MM.1S (cell line): Measurements from ENCODE around the gene GIMAP4.

Experiments used
- DNase-seq: peaks from one replicate; pipeline ENCODE4 v3.0.0-alpha.2; 2015
- H2AFZ ChIP-seq: fragments of 300-600 bp; sonication (generic); 2 replicates; pipeline ENCODE4 v1.6.0; 2016; ENCODE audit warnings: antibody characterized with exemption, low read length
- H3F3A ChIP-seq: fragments of 300-600 bp; sonication (generic); 2 replicates; pipeline ENCODE4 v1.6.1; 2016; ENCODE audit warnings: mild to moderate bottlenecking, antibody characterized with exemption, low read length, moderate library complexity, mixed read lengths; ENCODE audit not compliant: insufficient read depth
- H3K27ac ChIP-seq: fragments of 300-600 bp; sonication (generic); 2 replicates; pipeline ENCODE4 v1.5.1; 2016; ENCODE audit warnings: mild to moderate bottlenecking, low read length
- H3K27me3 ChIP-seq: fragments of 300-600 bp; sonication (generic); replicated peaks from 2 replicates; pipeline ENCODE4 v1.6.0; 2016; ENCODE audit warnings: low read length; ENCODE audit not compliant: insufficient read depth
- H3K36me3 ChIP-seq: fragments of 300-600 bp; sonication (generic); replicated peaks from 2 replicates; pipeline ENCODE4 v1.6.1; 2016; ENCODE audit warnings: mild to moderate bottlenecking, low read length, mixed read lengths; ENCODE audit not compliant: insufficient read depth
- H3K4me1 ChIP-seq: fragments of 300-600 bp; sonication (generic); 2 replicates; pipeline ENCODE4 v1.6.1; 2016; ENCODE audit warnings: low read length, mixed read lengths
- H3K4me2 ChIP-seq: fragments of 300-600 bp; sonication (generic); 2 replicates; pipeline ENCODE4 v1.6.0; 2016; ENCODE audit warnings: low read depth, low read length
- H3K4me3 ChIP-seq: fragments of 300-600 bp; sonication (generic); 2 replicates; pipeline ENCODE4 v1.5.1; 2016; ENCODE audit warnings: low read length, mixed read lengths
- H3K79me2 ChIP-seq: fragments of 300-600 bp; sonication (generic); 2 replicates; pipeline ENCODE4 v1.6.1; 2016; ENCODE audit warnings: mixed run types, low read length, mixed read lengths
- H3K9ac ChIP-seq: fragments of 300-600 bp; sonication (generic); 2 replicates; pipeline ENCODE4 v1.6.1; 2016; ENCODE audit warnings: low read length, mixed read lengths
- H3K9me2 ChIP-seq: fragments of 300-600 bp; sonication (generic); replicated peaks from 2 replicates; pipeline ENCODE4 v1.6.1; 2016; ENCODE audit warnings: mild to moderate bottlenecking, low read length, mixed read lengths; ENCODE audit not compliant: insufficient read depth
- H3K9me3 ChIP-seq: fragments of 300-600 bp; sonication (generic); replicated peaks from 2 replicates; pipeline ENCODE4 v1.6.1; 2016; ENCODE audit warnings: mild to moderate bottlenecking, low read length, mixed read lengths; ENCODE audit not compliant: insufficient read depth
- H4K20me1 ChIP-seq: fragments of 300-600 bp; sonication (generic); 2 replicates; pipeline ENCODE4 v1.6.1; 2016; ENCODE audit warnings: mild to moderate bottlenecking, low read length, moderate library complexity, mixed read lengths; ENCODE audit not compliant: insufficient read depth
- CTCF ChIP-seq: fragments of 300-600 bp; sonication (generic); IDR thresholded peaks from 2 replicates; pipeline ENCODE4 v1.5.1; 2016; ENCODE audit warnings: antibody characterized with exemption, low read length, mixed read lengths
- EZH2 ChIP-seq: fragments of 300-600 bp; sonication (generic); optimal IDR thresholded peaks from 2 replicates; pipeline ENCODE3; 2017; ENCODE audit warnings: low read depth, mild to moderate bottlenecking, antibody characterized with exemption, low read length, mixed read lengths
- EZH2phosphoT487 ChIP-seq: fragments of 300-600 bp; sonication (generic); IDR thresholded peaks from 2 replicates; pipeline ENCODE4 v1.6.1; 2018; ENCODE audit warnings: antibody characterized with exemption, low read length

GIMAP4 gene

GRCh38 chr7:150580638-150581394 lies 13.6 kb downstream of the GIMAP4 start:
- no peaks in the 10 kb centered on the region for H3K9me2 ChIP-seq
- H3K4me3 ChIP-seq: no peak overlapping the region
- no peaks in the 10 kb centered on the region for H3F3A ChIP-seq
- H3K79me2 ChIP-seq: no peaks in the 10 kb centered on the region
- H3K9me3 ChIP-seq: no peaks in the 10 kb centered on the region
- DNase-seq: no peak
- H3K4me2 ChIP-seq: no peak overlapping the region
- no peaks in the 10 kb centered on the region for H4K20me1 ChIP-seq
- no peak overlapping the region for H3K9ac ChIP-seq
- H3K27ac ChIP-seq: no peak overlapping the region
- no peaks in the 10 kb centered on the region for H3K4me1 ChIP-seq
- H3K27me3 ChIP-seq: no peaks in the 10 kb centered on the region
- no peaks in the 10 kb centered on the region for H3K36me3 ChIP-seq
- no peak overlapping the region for H2AFZ ChIP-seq
- TF ChIP-seq CTCF (no peak), EZH2phosphoT487 (no peak), EZH2 (no peak)

GRCh38 chr7:150585199-150585598 lies 18.0 kb downstream of the GIMAP4 start:
- no peaks in the 10 kb centered on the region for H4K20me1 ChIP-seq
- no peak overlapping the region for H2AFZ ChIP-seq
- H3K4me1 ChIP-seq: no peaks in the 10 kb centered on the region
- no peak overlapping the region for H3K4me3 ChIP-seq
- no peaks in the 10 kb centered on the region for H3K9me3 ChIP-seq
- no peak overlapping the region for H3K9ac ChIP-seq
- H3K79me2 ChIP-seq: no peaks in the 10 kb centered on the region
- no peaks in the 10 kb centered on the region for H3K9me2 ChIP-seq
- no peaks in the 10 kb centered on the region for H3F3A ChIP-seq
- no peak for DNase-seq
- no peak for TF ChIP-seq EZH2phosphoT487
- no peak for TF ChIP-seq EZH2
- no peak for TF ChIP-seq CTCF
- H3K4me2 ChIP-seq: no peak overlapping the region
- H3K27me3 ChIP-seq: no peaks in the 10 kb centered on the region
- H3K27ac ChIP-seq: no peak overlapping the region
- no peaks in the 10 kb centered on the region for H3K36me3 ChIP-seq

- Histone ChIP-seq H3K4me2 (no peak overlapping the region), H3K27me3 (no peaks in the 10 kb centered on the region), H4K20me1 (no peaks in the 10 kb centered on the region), H3K36me3 (no peaks in the 10 kb centered on the region), H3K79me2 (no peaks in the 10 kb centered on the region), H3K9me2 (no peaks in the 10 kb centered on the region), H3K4me3 (no peak overlapping the region), H2AFZ (no peak overlapping the region), H3K27ac (no peak overlapping the region), H3K4me1 (no peaks in the 10 kb centered on the region), H3K9me3 (no peaks in the 10 kb centered on the region), H3F3A (no peaks in the 10 kb centered on the region), H3K9ac (no peak overlapping the region)
- no peak for TF ChIP-seq EZH2phosphoT487
- TF ChIP-seq EZH2: no peak
- TF ChIP-seq CTCF: no peak
- no peak for DNase-seq
Observed at GRCh38 chr7:150586068-150586784, 19.0 kb downstream of the GIMAP4 start.
